BLaER1 treated with 17β-estradiol and CSF1 and Interleukin-3, amounts not matched to agents 10 nM and 100 nM (cell line): Measurements from ENCODE around the gene CXCL16.
A peak's percentile ranks its signal among the peaks of the same experiment; 100 is the strongest.

Experiments
- H3K27ac ChIP-seq, 11 experiments: shearing (Covaris generic); formaldehyde crosslinking; 2 replicates each; pipeline ENCODE4 v1.8.1; 2022
- H3K27me3 ChIP-seq, 11 experiments: shearing (Covaris generic); formaldehyde crosslinking; 2 replicates each; pipeline ENCODE4 v1.8.1; 2022
- H3K36me3 ChIP-seq, 11 experiments: shearing (Covaris generic); formaldehyde crosslinking; 2 replicates each; pipeline ENCODE4 v1.8.1; 2022
- H3K4me1 ChIP-seq, 10 experiments: shearing (Covaris generic); formaldehyde crosslinking; 2 replicates each; pipeline ENCODE4 v1.8.1; 2022
- H3K4me2 ChIP-seq, 11 experiments: shearing (Covaris generic); formaldehyde crosslinking; 2 replicates each; pipeline ENCODE4 v1.8.1; 2022
- H3K4me3 ChIP-seq, 10 experiments: shearing (Covaris generic); formaldehyde crosslinking; 2 replicates each; pipeline ENCODE4 v1.8.1; 2022
- H3K9ac ChIP-seq, 11 experiments: shearing (Covaris generic); formaldehyde crosslinking; 2 replicates each; pipeline ENCODE4 v1.8.1; 2022
- H3K9me3 ChIP-seq, 11 experiments: shearing (Covaris generic); formaldehyde crosslinking; replicated peaks in 1 of 11; 2 replicates each; pipeline ENCODE4 v1.8.1; 2022
- H4K20me1 ChIP-seq, 11 experiments: shearing (Covaris generic); formaldehyde crosslinking; 2 replicates each; pipeline ENCODE4 v1.8.1; 2022
- Cebpa-rat ChIP-seq, 11 experiments: shearing (Covaris generic); IDR thresholded peaks; 2 replicates each; pipeline ENCODE4 v1.8.1; 2022

The CXCL16 gene

GRCh38 chr17:4782652-4783051, 42.9 kb upstream of the CXCL16 start:
- Histone ChIP-seq H3K36me3 (no peaks in the 10 kb centered on the region), H3K27me3 (peaks cover 45 to 58% (median 57%) of the 10 kb centered on the region in 11 experiments), H3K27ac (no peak overlapping the region), H3K4me2 (no peak overlapping the region), H3K4me3 (no peak overlapping the region), H3K9me3 (no peaks in the 10 kb centered on the region), H3K4me1 (peaks cover 26 to 36% (median 29%) of the 10 kb centered on the region in 10 experiments), H3K9ac (no peak overlapping the region), H4K20me1 (peaks cover 0 to 10% (median 0%) of the 10 kb centered on the region in 11 experiments; a peak in 4 of 22 replicates)
- TF ChIP-seq Cebpa-rat (IDR thresholded peaks at IDR 0.05) = no peak

- no peak overlapping the region for H3K4me3 ChIP-seq
- H3K27me3 ChIP-seq = peaks cover 34 to 36% (median 34%) of the 10 kb centered on the region in 11 experiments
- H3K36me3 ChIP-seq = no peaks in the 10 kb centered on the region
- no peaks in the 10 kb centered on the region for H3K9me3 ChIP-seq
- peaks cover 20 to 36% (median 28%) of the 10 kb centered on the region in 10 experiments for H3K4me1 ChIP-seq
- H4K20me1 ChIP-seq = peaks cover 0 to 3% (median 0%) of the 10 kb centered on the region in 11 experiments; a peak in 1 of 22 replicates
- no peak for TF ChIP-seq Cebpa-rat (IDR thresholded peaks at IDR 0.05)
- H3K4me2 ChIP-seq = no peak overlapping the region
- H3K9ac ChIP-seq = no peak overlapping the region
- no peak overlapping the region for H3K27ac ChIP-seq
Observed at GRCh38 chr17:4780325-4780955, 40.7 kb upstream of the CXCL16 start.

- Histone ChIP-seq H3K4me1 (peaks cover 28 to 55% (median 48%) of the 10 kb centered on the region in 10 experiments), H4K20me1 (no peaks in the 10 kb centered on the region), H3K27me3 (peaks cover 11 to 13% (median 12%) of the 10 kb centered on the region in 11 experiments), H3K4me3 (no peak overlapping the region), H3K27ac (no peak overlapping the region), H3K4me2 (peak overlapping the region in 7 of 11 experiments; percentile 3 to 54 (median 24); a peak in 6 of 22 replicates), H3K36me3 (no peaks in the 10 kb centered on the region), H3K9me3 (no peaks in the 10 kb centered on the region), H3K9ac (no peak overlapping the region)
- TF ChIP-seq Cebpa-rat (IDR thresholded peaks at IDR 0.05) = no peak
Observed at GRCh38 chr17:4777969-4778760, 38.4 kb upstream of the CXCL16 start.

GRCh38 chr17:4772235-4772613, 32.5 kb upstream of the CXCL16 start:
- H3K9ac ChIP-seq = peak overlapping the region in 5 of 11 experiments; percentile 20 to 50 (median 32); a peak in 8 of 22 replicates

GRCh38 chr17:4771519-4772234, 31.9 kb upstream of the CXCL16 start, which contains the start of gene TM4SF5:
TSS of gene TM4SF5 (plus strand) at chr17:4771886. CDS start at chr17:4771923, 37 bp downstream.
- Histone ChIP-seq H3K27ac (peak within 1 kb of the TSS; percentile 85 to 98 (median 92); a peak in 21 of 22 replicates), H3K4me2 (peak within 1 kb of the TSS; percentile 53 to 89 (median 82)), H3K36me3 (no peaks in the 10 kb centered on the region), H3K27me3 (no peaks in the 10 kb centered on the region), H3K9ac (peak within 1 kb of the TSS in 6 of 11 experiments; percentile 20 to 50 (median 33); a peak in 11 of 22 replicates), H4K20me1 (no peaks in the 10 kb centered on the region), H3K4me3 (no peak within 1 kb of the TSS), H3K9me3 (no peaks in the 10 kb centered on the region), H3K4me1 (peaks cover 65 to 100% (median 82%) of the 10 kb centered on the region in 10 experiments)
- no peak for TF ChIP-seq Cebpa-rat (IDR thresholded peaks at IDR 0.05)

More at GRCh38 chr17:4772235-4772613, 32.5 kb upstream of the CXCL16 start:
- no peak for TF ChIP-seq Cebpa-rat (IDR thresholded peaks at IDR 0.05)
- H3K9me3 ChIP-seq = no peaks in the 10 kb centered on the region
- peak overlapping the region; percentile 53 to 89 (median 82) for H3K4me2 ChIP-seq
- H4K20me1 ChIP-seq = no peaks in the 10 kb centered on the region
- no peak overlapping the region for H3K4me3 ChIP-seq
- H3K27me3 ChIP-seq = no peaks in the 10 kb centered on the region
- peaks cover 65 to 100% (median 79%) of the 10 kb centered on the region in 10 experiments for H3K4me1 ChIP-seq
- peak overlapping the region in 9 of 11 experiments; percentile 85 to 96 (median 88); a peak in 20 of 22 replicates for H3K27ac ChIP-seq
- H3K36me3 ChIP-seq = no peaks in the 10 kb centered on the region

GRCh38 chr17:4769628-4770027, 29.9 kb upstream of the CXCL16 start:
- Histone ChIP-seq H3K4me2 (peak overlapping the region in 6 of 11 experiments; percentile 28 to 87 (median 76); a peak in 10 of 22 replicates), H3K4me1 (peaks cover 57 to 100% (median 84%) of the 10 kb centered on the region in 10 experiments), H3K9ac (no peak overlapping the region)

GRCh38 chr17:4768298-4768697, 28.6 kb upstream of the CXCL16 start:
- no peaks in the 10 kb centered on the region for H3K9me3 ChIP-seq
- no peaks in the 10 kb centered on the region for H3K36me3 ChIP-seq
- TF ChIP-seq Cebpa-rat (IDR thresholded peaks at IDR 0.05) = no peak
- peak overlapping the region in 6 of 11 experiments; percentile 83 to 98 (median 95); a peak in 13 of 22 replicates for H3K27ac ChIP-seq
- H3K4me2 ChIP-seq = peak overlapping the region in 6 of 11 experiments; percentile 39 to 87 (median 78); a peak in 10 of 22 replicates
- H3K4me3 ChIP-seq = no peak overlapping the region
- peaks cover 52 to 100% (median 83%) of the 10 kb centered on the region in 10 experiments for H3K4me1 ChIP-seq
- peak overlapping the region in 5 of 11 experiments; percentile 45 to 94 (median 82); a peak in 8 of 22 replicates for H3K9ac ChIP-seq
- no peaks in the 10 kb centered on the region for H4K20me1 ChIP-seq
- no peaks in the 10 kb centered on the region for H3K27me3 ChIP-seq

More at GRCh38 chr17:4769628-4770027, 29.9 kb upstream of the CXCL16 start:
- no peaks in the 10 kb centered on the region for H3K27me3 ChIP-seq
- TF ChIP-seq Cebpa-rat (IDR thresholded peaks at IDR 0.05) = no peak
- H3K4me3 ChIP-seq = no peak overlapping the region
- peak overlapping the region in 6 of 11 experiments; percentile 27 to 98 (median 95); a peak in 9 of 22 replicates for H3K27ac ChIP-seq
- H4K20me1 ChIP-seq = no peaks in the 10 kb centered on the region
- H3K9me3 ChIP-seq = no peaks in the 10 kb centered on the region
- no peaks in the 10 kb centered on the region for H3K36me3 ChIP-seq

GRCh38 chr17:4766723-4767122, 27.0 kb upstream of the CXCL16 start:
- Histone ChIP-seq H3K9me3 (no peaks in the 10 kb centered on the region), H3K36me3 (no peaks in the 10 kb centered on the region), H3K27ac (peak overlapping the region in 10 of 11 experiments; percentile 51 to 98 (median 87); a peak in 19 of 22 replicates), H3K4me2 (peak overlapping the region; percentile 24 to 87 (median 73); a peak in 20 of 22 replicates), H3K9ac (peak overlapping the region in 7 of 11 experiments; percentile 47 to 94 (median 78); a peak in 13 of 22 replicates), H3K4me1 (peaks cover 36 to 93% (median 68%) of the 10 kb centered on the region in 10 experiments), H3K27me3 (no peaks in the 10 kb centered on the region), H3K4me3 (no peak overlapping the region), H4K20me1 (no peaks in the 10 kb centered on the region)
- no peak for TF ChIP-seq Cebpa-rat (IDR thresholded peaks at IDR 0.05)
